Measurements from ENCODE around the gene DOCK3.
"Not testable (repeated sequence)": the region's sequence is repeated elsewhere in the genome, so short reads cannot be mapped to it uniquely, and the experiment has no call there.

DOCK3 gene

DNA sequence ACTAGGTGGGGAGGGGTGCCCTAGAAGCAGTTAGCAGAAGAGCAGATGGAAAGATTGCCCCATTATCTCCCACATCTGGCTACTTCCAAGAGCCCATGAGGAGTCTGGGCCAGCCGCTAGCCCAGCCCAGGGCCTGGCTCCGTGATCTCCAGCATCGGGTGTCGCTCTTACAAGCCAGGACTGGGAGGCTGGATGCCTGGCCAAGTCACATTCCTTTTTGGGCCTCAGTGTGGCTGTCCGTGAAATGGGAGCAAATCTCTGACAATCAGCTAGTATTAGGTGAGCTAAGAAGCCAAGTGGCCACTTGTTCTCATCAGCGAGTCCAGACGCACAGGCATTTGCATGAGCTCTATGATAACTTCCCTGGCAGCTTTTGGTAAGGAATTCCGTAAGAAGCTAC, 23.3 kb upstream of the DOCK3 start:
- DNase-seq, result no peak

DNA sequence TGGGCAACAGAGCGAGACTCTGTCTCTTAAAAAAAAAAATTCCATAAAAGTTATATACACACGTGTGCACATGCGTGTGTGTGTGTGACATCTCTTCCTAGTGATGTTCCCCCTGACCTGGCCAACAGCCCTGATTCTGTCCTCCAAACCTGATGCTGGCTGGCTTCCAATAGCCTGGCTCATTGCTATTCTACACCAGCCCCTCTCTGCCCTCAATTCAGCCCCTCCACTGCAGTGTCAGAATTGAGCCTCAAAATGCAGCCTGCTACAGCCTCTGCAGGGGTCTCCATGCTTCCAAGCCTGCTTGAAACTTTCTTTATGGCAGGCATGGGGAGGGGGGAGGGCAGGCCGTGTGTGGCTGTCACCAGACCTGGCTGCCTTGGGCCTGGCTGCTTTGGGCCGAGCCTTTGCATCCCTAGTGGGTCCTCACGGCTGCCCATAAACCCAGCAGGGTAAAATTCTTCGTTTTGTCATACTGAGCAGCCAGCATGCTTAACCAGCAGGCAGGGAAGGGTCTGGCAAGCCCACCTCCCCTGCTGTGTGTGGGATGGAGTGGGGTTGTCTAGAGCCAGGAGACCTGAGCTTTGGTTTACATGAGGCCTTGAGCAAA, 22.7 kb upstream of the DOCK3 start:
- DNase-seq, result no peak

DNA sequence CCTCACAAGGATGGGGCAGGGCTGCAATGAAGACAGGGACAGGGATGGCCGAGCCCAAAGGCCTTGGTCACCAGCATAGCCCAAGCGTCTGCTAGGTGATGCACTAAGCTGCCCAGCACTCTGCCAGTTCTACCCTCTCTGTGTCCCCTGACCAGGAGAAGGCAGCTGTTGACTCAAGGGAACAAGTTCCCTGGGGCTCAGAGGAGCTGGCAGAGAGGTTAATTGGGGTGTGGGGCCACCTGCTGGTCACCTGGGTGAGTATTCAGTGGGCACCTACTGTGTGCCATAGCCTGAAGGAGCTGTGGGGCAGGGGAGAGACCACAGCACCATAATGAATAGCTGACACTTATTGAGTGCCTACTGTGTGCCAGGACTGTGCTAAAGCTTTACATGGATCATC, 22.0 kb upstream of the DOCK3 start:
- no peak for DNase-seq

DNA sequence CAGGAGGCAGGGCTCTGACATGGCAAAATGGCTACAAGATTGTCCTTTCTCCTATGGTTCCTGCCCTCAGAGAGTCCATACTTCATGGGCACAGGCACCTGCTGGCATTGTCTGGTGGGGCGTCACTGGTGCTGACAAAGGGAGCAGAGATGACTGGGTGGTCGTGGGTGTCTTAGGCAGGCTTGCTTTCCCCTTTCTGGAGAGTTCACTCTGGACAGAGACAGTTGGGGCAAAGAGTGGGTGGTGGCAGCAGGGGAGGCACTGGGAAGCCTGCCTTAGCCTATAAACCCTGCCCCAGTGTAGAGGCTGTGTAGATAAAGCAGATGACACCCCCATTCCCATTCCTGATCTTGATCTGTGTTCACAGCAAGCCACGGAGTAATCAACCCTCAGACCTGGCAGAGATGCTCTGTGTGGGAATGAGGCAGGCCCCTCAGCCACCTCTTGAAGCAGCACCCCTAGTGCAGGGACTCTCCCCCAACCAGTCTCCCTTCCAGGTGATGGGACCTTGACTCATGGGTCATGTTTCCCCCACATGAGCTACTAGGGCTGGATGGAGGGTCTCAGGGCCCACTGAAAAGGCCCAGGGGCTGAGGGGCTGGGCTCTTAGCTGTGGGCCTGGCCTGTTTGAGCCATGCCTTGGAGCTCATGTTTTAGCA, 20.7 kb upstream of the DOCK3 start:
- no peak for DNase-seq

DNA sequence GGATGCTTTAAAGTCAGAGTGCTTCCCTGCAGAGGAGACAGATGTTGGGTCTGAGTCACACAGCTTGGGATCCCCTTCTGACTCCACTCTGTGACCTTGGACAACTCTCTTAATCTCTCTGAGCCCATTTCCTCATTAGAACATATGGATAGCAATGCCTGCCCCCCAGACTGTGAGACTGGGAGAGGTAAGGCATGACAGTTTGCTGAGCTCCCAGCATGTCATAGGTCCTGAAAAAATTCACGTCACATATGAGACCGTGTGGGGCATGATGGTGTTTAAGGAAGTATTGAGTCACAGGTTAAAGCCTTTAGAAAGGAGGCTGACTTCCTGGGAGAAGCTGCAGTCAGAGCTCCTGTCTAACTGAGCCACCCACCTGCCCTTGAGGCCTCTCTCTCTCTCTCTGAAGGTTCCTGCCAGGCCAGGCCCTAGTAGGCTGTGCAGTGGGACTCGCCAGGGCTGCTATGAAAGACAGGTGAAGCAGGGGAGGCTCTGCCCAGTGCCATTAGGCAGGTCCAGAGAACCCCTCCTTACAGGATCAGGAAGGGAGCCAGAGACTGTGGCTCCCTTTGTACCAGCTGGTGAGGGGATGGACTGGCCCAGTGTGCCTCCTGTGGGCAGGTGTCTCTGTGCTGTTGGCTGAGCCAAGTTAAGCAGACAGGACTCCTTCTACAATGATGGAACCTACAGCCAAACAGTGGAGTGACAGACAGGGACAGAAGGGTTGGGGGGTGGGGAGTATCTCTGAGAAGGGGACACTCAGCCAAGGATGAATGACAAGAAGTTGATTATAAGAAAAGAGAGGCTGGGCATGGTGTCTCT, 19.5 kb upstream of the DOCK3 start:
- DNase-seq, result no peak

DNA sequence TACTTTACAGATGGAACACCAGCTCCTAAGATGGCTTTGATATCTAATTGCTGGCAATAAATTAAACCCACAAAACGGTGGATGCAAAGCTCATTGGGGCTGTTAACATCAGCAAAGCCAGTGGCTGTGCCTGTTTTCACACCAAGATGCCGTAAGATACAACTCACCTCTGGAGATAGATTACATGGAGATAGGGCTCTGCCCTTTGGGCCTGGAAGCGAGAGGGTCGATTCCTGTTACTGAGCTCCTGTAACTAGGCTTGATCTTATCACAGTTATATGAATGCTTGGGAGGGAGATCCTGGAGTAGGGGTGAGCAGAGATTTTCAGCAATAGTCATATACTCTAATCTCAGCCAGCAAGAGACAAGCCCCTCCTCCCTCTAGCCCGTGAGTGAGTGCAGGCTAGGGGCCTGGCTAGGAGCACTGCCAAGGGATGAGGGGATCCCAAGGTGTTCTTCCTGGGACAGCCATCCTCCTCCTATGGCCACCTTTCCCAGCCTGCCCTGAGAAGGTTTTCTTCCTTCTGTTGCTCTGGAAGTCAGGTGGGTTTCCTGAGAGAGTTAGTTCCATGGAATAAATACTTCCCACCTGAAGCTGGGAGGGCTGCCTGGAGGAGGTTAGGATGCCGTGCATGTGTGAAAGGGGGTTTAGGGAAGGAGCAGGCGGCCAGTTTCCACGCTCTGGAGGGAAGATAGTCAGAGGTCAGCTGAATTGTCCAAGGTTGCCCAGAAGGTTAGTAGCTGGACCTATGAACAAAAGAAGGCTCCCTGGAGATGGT, 18.1 kb upstream of the DOCK3 start:
- DNase-seq, result no peak

DNA sequence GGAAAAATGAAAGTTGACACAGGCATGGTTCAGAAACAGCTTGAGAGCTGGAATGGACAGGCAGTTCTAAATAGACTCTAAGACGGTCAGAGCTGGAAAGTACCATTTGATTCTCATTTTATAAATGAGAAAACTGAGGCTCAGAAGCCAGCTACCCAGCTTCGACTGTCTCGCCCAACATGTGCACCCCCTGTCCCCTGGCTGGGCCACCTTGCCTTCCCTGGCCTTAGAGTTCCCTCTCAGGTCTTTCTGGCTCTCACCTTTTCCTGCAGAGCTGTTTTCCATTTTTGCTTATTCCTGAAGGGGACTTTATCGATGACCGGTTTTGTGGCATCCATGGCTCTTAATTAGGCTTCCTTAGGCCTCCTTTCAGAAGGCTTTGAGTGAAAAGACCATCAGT, 17.3 kb upstream of the DOCK3 start:
- no peak for DNase-seq

DNA sequence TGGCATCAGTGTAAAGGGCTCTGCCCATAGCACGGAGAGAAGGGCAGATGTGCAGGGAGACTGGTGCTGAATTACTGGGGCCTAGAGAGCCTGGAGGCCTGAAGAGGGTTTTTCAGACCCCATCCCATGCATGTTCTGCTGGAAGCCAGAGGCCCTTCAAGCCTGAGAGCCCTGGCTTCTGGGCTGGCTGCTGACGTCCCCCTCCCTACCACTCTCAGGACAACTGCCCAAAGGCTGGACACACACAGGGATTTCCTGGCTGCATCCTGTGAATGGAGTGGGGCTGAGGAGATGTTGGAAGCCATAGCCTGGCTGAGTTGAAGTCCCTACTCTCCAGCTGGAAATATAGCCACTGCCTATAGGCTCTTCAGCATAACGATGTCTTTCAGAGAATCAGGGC, 16.9 kb upstream of the DOCK3 start:
- no peak for DNase-seq

DNA sequence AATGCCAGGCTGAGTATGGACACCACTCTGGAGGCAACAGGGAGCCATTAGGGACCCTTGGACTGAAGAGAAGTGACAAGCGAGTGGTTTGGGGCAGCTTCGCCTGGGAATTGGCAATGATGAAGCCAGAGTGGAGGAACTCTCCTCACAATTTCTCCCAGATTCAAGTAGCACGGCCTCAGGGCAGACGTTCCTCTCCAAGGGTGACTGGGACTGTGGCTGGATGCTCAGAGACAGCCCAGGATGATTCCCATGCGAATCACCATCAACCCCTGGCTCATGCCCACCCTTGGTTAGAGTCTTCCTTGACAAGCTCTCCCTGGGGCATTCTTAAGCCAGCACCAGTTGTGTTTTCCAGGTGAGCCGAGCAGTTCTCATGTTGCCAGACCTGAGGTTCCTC, 16.3 kb upstream of the DOCK3 start:
- peak; percentile 49 for DNase-seq

DNA sequence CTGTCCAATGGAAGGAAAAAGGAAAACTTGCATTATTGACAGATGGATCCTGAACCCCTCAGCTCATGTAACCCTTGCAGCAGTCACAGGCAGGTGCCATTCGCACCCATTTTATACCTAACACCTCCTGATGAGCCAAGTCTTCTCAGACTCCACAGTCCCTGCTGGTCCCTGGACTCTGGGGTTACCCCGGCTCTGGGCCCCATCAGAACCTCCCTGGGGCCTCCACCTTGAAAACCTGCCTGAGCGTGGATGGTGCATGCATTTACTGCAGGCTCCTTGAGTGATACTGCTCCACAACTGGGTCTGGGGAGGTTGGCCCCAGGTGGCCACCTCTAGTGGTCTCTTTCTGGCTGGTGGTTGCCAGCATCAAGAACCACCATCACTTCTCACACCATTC, 15.9 kb upstream of the DOCK3 start:
- no peak for DNase-seq

DNA sequence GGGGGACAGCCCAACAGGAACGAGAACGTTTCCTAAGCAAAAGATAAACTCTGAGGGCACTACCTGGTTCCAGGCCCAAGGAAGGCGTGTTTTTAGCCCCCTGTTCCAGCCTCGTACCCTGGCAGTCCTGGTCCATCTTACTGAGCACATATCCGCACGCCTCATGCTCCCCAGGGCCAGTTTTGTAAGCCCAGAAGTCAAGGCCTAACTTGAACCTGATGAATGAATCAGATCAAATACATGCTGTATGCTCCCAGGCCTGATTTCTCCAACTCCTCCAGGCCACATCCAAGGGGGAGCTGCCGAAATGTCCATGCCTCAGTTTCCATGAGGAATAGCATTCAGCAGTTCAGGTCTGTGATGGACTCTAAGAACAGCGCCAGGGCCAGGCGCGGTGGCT, 14.3 kb upstream of the DOCK3 start:
- no peak for DNase-seq

DNA sequence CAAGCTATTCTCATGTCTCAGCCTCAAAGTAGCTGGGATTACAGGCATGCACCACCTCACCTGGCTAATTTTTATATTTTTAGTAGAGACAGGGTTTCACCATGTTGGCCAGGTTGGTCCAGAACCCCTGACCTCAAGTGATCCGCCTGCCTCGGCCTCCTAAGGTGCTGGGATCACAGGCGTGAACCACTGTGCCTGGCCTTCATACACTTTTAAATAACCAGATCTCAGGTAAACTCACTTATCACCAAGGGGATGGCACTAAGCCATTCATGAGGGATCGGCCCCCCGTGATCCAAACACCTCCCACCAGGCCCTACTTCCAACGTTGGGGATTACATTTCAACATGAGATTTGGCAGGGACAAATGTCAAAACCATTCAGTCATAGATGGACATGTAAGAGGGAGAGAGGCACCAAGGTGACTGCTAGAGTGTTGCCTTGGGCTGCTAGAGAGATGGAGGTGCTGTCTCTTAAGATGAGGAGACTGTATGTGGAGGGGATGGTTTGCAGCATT, 13.3 kb upstream of the DOCK3 start:
- DNase-seq, result no peak

DNA sequence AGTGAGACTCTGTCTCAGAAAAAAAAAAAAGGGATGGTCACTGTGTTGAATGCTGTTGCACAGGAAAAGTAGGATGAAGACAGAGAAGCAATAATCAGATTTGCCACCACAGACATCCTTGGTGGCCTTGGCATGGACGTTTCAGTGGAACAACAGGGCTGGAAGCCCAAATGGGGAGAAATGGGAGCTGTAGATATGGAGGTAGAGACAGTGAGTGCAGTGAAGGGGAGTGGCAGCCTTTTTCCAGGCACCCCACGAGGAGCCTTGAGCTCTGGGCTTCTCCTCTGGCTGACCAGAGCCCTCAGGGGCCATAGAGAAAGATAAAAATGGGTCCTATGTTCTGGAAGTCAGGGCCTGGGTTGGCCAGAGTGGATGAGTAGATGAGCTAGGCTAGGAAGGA, 12.3 kb upstream of the DOCK3 start:
- no peak for DNase-seq

DNA sequence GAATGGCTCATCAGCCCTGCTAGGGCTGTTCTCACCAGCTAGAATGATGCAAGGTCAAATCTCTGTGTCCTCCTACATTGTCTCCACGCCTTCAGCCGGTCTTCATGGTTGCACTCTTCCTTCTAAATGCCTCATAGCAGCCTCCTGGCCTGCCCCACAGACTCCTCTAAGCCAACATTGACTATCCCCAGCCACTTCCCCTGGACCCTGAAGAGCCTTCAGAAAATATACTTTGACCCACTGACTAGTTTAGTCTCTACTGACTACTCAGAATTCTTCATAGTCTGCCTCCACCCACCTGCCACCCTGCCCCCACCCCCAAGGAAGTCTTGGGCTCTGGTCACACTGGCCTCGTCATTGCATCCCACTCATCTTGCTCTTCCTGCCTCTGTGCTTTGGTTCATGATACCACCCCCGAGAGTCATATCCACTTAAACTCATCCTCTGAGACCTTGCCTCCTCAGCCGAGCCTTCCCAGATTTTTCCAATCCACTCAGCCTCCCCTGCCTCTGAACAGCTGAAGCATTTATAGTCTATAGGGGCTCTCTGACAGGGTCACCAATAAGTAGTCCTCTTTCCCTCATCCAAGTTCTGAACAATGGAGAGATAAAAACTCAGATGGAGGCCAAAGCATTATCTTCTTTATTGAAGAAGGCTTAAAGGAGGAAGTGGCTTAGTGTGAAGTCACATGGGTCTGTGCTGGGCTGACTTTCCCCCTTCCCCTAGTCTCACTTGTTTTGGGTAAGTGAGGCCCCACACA, 9.5 kb upstream of the DOCK3 start:
- no peak for DNase-seq

DNA sequence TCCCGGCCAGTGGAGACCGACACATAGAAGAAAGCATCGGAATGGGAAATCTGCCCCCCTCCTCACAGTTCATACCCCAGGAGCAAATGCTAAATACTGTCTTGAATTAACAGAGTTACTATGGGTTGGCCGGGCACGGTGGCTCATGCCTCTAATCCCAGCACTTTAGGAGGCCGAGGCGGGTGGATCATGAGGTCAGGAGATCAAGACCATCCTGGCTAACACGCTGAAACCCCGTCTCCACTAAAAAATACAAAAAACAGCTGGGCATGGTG, 8.9 kb upstream of the DOCK3 start:
- not testable (repeated sequence) for DNase-seq

DNA sequence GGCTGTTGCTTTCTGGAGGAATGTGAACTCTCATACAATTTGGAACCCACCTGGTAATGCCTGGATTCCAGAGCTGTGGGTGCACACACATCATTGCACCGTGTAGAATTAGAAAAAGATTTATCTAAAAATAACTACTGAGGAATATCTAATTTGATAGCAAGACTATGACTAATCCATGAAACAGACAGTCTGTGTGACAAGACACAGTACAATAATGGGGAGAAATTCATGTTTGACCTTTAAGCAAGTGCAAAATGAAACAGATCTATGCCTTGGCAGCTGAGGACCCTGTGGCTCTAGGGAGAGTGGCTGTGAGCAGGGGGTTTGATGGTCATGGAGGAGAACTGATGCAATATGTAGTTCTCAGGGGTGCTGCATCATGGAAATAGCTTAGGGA, 7.9 kb upstream of the DOCK3 start:
- DNase-seq, result no peak

DNA sequence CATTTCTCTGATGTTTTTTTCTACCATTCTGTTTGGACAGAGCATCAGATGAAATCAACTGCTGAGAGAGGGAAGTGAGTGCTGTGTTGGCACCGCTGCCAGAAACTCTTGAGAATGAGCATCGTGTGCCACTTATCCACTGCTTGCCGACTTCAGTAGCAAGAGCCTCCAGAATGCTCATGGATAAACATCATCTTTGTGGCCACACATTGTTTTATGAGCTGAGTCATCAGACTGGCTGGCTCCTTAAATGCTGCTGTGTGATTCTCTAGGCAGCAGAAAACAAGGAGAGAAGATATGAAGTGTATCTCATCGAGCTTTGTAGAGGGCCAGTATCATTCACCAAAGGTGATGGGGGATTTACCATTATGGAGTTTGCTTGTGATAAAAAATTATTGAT, 3.4 kb upstream of the DOCK3 start:
- peak; percentile 79 for DNase-seq

DNA sequence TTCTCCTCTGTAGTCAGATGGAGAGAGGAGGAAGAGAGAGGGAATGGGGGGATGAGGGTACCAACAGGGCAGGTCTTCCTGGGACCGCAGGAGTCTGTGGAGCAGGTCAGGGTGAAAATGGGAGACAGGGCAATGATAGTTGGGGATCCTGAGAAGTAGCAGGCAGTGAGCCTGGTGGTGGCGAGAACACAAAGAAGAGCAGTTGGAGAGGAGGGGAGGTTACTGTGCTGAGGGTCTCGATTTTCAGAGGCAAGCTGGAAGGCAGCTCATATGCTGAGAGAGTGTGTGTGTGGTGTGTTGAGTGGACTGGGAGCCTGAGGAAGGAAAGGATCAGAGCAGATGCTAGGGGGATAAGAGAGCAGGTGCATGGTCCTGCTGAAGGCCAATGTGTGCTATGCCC, 2.1 kb upstream of the DOCK3 start:
- DNase-seq, result no peak

DNA sequence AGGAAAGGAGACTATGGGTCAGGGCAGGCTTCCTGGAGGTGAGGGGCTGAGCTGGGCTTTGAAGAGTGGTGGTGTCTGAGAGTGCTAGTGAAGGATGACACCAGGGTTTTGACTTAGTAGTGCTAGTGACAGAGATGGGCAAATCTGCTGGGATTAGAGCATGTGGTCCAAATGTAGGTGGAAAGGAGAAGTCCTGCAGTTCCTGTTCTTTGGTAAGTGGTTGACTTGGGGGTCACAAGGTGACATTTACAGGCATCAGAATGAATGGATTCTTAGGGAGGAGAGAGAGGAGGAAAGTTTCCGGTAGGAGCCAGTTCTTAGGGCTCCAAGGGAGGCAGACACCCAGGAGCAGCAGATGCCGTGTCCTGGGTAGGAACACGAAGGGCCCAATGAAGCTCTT, 796 bp upstream of the DOCK3 start:
- no peak for DNase-seq

DNA sequence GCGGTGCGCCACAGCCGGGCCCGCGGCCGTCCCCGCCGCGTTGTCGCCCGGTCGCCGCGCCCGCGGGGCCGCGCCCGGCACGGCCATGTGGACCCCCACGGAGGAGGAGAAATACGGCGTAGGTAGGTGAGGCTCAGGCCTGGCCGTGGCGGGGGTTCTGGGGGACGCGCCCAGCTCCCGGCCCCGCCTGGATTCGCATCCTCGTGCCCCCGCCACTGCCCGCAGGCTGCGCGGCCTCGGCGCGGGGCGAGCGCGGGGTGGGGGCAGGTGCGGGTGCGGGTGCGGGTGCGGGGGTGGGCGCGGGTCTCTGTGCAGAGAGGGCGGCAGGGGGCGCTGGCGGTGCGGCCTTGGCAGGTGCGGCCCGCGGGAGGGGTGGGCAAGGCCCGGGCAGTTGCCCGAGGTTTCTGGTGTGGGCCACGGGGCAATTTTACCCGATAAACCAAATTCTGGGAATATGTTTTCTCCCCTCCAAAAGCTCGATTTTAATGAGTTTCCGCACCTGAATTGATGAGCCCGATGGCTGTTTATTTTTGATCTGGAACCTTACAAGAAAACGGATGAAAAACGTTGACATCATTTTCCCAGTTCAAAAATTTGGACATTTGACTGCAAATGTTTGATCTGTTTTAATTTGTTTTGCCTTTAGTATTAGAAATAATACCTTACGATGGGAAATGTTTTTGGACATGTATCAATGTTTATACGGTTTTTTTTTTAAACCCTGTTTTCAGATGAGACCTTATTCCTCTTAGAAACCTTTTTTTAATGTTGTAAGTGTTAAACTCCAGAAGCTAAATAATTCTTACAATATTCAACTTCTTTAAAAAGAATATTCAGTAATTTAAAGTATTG, 678 bp downstream of the DOCK3 start:
- DNase-seq, result no peak

DNA sequence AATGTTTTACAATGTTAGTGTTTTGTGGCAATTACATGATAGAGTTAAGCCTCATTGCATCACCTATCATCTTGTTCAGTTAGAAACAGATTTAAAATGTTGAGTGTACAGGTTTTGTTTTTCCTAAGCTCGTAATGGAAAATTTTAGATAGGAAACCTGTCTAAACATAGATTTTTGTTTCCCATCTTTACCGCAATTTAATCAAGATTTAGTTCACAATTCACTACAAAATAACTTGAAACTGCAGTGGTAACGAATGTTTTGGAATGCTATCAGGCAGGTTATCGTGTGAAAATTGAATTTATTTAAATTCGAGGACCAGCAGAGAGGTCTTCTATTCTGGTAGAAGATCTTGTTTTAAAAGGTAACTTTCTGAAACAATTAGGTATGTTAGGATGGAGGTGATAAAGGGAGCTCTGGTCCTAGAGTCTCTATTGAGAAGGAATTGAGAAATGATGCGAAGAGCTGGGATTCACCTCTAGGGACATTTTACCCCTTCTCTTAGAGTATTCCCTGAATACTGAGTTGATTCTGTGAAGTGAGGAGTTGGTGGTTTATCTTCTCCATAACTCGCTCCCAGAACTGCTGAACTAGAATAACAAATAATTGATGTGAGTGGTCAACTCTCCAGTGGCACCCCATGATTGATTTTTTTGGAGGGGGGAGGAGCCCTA, 1.4 kb downstream of the DOCK3 start:
- DNase-seq, result no peak
